Prostate gland (tissue), 2 donors: ENCODE results near the gene FUT8.

ENCODE experiments used
- POLR2A ChIP-seq: fragments of 450-650 bp; IDR thresholded peaks from one replicate; pipeline ENCODE4 v1.6.1; 2016; ENCODE audit warnings: antibody characterized with exemption, mild to moderate bottlenecking
- TF ChIP-seq, protein P1 (sequence below), 4 experiments: fragments of 200-600 bp in 2 of 4; fragments of 450-650 bp in 2 of 4; sonication (generic) in 2 of 4; IDR thresholded peaks; 1 replicate in 3 of 4; 2 replicates in 1 of 4; pipeline ENCODE4 v1.5.1; 2016 to 2019; ENCODE audit warnings: antibody characterized with exemption in 4 of 4, mild to moderate bottlenecking in 2 of 4, moderate library complexity in 2 of 4

DNA sequence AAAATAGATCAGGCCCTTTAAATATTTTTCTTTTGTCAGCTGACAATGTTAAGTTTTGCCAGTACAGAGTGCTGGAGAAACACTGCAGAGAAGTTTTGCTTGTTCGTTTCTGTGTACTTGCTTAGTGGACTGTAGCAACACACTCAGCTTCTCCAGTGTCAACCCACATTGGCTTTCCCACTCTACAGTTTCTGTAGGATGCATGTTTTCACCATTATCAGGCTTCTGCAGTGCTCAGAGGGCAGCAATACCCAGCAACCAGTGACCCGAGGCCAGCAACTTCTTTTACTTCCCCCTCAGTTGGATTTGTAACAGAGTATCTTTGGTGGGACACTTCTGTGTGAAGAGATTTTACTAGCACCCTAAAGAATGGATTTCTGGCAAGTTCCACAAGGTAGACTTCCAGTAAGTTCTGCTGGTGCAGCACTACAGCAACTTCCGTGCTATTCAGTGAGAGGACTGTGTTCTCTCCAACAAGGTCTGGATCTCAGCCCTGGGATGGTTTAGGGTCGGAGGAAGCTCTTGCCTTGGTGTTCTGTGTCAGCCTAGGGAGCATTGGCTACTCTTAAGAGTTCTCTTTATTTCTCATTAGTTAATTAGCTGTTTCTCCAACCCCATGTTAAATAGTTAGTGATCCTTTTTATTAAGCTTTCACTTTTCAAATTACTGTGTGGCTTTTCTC, 70.4 kb downstream of the FUT8 start:
- no peak for TF ChIP-seq POLR2A
- TF ChIP-seq, protein P1, sequence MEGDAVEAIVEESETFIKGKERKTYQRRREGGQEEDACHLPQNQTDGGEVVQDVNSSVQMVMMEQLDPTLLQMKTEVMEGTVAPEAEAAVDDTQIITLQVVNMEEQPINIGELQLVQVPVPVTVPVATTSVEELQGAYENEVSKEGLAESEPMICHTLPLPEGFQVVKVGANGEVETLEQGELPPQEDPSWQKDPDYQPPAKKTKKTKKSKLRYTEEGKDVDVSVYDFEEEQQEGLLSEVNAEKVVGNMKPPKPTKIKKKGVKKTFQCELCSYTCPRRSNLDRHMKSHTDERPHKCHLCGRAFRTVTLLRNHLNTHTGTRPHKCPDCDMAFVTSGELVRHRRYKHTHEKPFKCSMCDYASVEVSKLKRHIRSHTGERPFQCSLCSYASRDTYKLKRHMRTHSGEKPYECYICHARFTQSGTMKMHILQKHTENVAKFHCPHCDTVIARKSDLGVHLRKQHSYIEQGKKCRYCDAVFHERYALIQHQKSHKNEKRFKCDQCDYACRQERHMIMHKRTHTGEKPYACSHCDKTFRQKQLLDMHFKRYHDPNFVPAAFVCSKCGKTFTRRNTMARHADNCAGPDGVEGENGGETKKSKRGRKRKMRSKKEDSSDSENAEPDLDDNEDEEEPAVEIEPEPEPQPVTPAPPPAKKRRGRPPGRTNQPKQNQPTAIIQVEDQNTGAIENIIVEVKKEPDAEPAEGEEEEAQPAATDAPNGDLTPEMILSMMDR (IDR thresholded peaks at IDR 0.05): no peak
